GM23338 (cell line): ENCODE results near the gene HERC2.

Experiments
- CTCF ChIP-seq, 2 experiments: fragments of 200-600 bp in 1 of 2; sonication (generic) in 1 of 2; conservative IDR thresholded peaks; 2 replicates each; pipeline versions ENCODE4 v1.5.1 to v1.6.1; 2016 to 2017; ENCODE audit warnings: antibody characterized with exemption in 2 of 2, low read depth in 2 of 2, mild to moderate bottlenecking in 2 of 2, moderate library complexity in 1 of 2
- EZH2 ChIP-seq: fragments of 200-600 bp; sonication (generic); IDR thresholded peaks from one replicate; pipeline ENCODE4 v1.8.0; 2017; ENCODE audit warnings: antibody characterized with exemption, mild to moderate bottlenecking, low read depth; ENCODE audit not compliant: unreplicated experiment
- EZH2phosphoT487 ChIP-seq: fragments of 200-600 bp; sonication (generic); IDR thresholded peaks from one replicate; pipeline ENCODE4 v1.8.1; 2018; ENCODE audit warnings: antibody characterized with exemption; ENCODE audit not compliant: unreplicated experiment
- POLR2AphosphoS5 ChIP-seq: IDR thresholded peaks from 2 replicates; pipeline ENCODE4 v1.6.1; 2016; ENCODE audit warnings: antibody characterized with exemption, low read depth
- STAT1 ChIP-seq: IDR thresholded peaks from one replicate; pipeline ENCODE4 v1.6.1; 2016; ENCODE audit warnings: antibody characterized with exemption; ENCODE audit not compliant: unreplicated experiment

- TF ChIP-seq EZH2 (no peak), CTCF (conservative IDR thresholded peaks at IDR 0.05; ENCODE audit: low read depth in 2 of 2) (no peak), STAT1 (no peak), POLR2AphosphoS5 (no peak), EZH2phosphoT487 (no peak)
These were observed 206.1 kb downstream of the HERC2 start for GRCh38 chr15:28115871-28116270.
